Stimulated activated CD8-positive, alpha-beta memory T cell treated with anti-CD3 and anti-CD28 coated beads, Interleukin-12 subunit alpha, Interleukin-12 subunit beta, amount 100 ng/mL, for 24 hours (primary cell): Measurements from ENCODE around the gene ABCC9.

ENCODE experiments used
- DNase-seq: peaks from one replicate; pipeline ENCODE4 v3.0.0-alpha.2; 2020; ENCODE audit errors: extremely low read depth

The ABCC9 gene

DNA sequence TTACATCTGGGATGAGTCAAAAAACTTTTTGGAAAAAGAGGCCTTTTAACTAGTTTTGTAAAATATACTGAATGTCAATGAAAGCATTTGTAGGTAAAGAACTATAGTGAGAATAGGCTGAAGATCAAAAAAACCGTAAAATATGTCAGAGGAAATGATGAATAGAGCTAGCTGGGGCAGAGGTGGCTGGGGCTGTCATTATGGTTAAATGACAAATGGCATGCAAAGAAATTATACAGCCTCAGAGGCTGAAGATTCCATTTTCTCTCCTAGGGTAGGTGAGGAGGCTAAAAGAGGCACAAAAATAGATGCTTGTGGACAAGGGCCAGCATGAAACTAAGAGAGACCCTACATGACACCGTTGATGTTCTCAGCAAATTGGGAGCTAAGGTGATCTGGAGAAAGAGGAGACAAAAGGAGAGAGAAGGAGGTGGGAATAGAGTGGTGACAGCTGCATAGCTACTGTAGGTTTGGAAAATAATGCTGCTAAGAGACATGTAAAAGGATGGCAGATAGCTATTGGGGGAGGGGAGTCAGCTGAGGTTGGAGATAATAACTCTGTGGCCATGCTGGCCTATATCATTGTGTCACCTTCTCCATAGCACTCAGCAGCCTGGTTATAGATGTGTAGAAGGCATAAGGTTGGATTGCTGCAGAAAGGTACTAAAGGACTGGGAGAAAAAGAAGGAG is 63.8 kb downstream of the ABCC9 start:
- DNase-seq, result no peak

GRCh38 chr12:21865846-21866245 is 75.4 kb downstream of the ABCC9 start:
- DNase-seq, result no peak

DNA sequence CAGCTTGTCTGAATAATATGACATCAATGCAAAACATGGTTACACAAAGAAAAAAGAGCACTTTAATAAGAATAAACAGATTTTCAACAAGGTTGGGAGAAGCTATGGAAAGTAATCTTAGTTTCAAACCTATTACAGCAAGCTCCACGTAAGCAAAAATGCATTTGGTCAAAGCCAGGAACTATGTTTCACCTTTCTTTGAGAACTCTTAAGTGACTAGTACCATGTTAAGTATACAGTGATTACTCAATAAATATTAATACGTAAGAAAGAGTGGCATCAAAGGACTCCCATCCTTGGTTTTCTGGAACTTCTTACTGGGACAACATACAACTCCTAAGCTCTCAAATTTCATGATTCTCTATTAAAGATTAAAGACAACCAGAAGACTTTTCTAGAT is 80.7 kb downstream of the ABCC9 start:
- DNase-seq, result no peak

DNA sequence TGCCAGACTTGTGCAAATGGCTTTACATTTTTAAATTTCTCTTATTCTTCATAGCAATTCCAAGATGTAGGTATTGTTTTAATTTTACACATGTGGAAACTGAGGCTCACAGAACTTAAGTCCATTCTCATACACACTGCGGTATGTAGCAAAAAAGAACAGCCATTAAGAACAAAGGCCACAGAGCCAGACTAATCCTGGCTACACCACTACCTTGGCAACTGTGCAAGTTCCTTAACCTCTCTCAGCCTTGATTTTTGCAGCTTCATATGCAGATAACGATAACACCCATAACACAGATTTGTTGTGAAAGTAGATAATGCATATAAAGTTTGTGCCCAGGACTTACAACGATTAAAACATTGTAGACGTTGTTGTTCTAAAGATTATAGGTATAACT is 81.1 kb downstream of the ABCC9 start:
- DNase-seq, result no peak

DNA sequence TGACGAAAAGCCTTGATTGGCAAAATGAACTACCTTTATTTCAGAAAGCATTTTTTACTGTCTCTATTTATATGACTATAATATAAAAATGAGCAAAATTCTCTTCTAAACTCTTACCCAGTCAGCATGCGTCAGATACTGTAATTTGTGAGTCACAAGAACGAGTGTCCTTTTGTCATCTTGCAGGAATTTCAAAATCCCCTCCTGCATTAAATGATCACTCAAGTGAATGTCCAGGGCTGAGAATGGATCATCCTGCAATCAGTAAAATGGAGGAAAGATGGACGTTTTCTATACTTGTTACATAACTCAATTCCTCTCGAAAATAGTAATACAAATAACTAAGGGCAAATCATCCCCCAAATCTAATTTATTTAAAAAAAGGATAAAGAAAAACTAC is 89.0 kb downstream of the ABCC9 start:
- DNase-seq, result no peak

DNA sequence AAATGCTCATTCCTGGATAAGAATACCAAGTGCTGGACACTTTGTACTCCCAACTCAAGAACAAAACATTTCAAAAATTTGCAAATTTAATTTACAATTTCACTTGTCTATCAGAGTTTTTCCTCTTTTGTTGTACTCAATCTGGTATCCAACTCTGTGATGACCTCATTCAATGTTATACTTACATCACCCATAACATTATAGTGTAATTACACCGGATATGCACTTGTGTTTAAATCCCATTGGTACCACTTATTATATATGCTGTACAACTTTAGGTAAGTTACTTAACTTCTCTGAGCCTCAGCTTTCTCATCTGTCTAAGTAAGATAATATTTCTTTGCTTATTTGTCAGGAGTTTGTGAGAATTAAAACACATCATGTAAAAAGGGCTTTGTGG is 90.1 kb downstream of the ABCC9 start:
- DNase-seq, result no peak

- no peak for DNase-seq
These were observed 90.8 kb downstream of the ABCC9 start for GRCh38 chr12:21850419-21850818.

DNA sequence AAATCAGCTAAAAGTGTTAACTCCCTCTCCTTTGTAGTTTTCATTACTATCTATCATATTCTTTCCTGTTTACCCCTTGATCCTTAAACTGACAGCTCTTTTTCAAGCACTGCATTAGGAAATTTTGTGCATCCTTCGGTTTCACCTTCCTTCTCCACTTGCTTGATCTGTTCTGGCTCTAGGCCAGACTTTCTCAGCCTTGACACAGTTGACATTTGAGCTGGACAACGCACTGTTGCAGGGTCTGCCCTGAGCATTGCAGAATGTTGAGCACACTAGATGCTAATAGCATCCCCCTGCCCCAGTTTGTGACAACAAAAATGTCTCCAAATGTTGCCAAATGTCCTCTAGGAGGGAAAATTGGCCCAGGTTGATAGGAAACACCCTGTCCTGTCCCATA is 91.3 kb downstream of the ABCC9 start:
- DNase-seq, result no peak

- DNase-seq, result no peak
These were observed 93.0 kb downstream of the ABCC9 start for GRCh38 chr12:21848192-21848591.

DNA sequence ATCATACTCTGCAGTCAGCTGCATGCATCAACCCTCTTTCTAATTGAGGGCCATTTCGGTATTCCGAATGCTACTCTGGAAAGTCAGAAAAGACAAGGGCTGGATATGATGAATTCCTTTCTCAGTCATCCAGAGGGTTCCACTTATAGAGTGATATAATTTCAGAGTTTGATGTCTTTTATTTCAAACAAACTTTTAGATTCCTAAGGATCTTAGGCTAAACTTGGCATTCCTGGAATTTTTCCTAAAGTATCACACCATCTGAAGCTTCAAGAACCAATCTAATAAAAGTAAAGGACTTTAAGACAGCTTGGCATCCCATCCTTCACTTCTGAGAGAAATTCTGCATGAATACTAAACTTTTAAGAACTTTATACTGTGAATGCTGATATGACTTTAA is 97.4 kb downstream of the ABCC9 start:
- no peak for DNase-seq

- no peak for DNase-seq
These were observed 101.5 kb downstream of the ABCC9 start for GRCh38 chr12:21839776-21840175.

DNA sequence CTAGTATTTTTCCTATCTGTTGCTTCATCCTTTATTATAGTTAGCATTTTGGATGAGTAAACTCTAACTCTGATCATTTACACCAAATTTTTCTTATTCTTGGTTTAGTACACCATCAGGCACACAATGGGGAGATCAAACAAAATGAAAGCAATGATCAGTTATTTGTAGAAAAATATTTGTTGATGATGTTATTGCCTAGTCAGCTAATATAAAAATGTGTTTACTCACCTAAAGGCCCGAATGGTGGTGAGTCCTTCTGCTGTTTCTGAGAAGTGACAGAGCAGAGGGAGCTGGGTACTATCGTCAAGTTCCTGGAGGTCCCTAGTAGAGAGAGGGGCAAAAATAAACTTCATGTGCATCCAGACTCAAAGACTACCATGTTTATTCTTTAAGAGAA is 103.4 kb downstream of the ABCC9 start:
- DNase-seq, result no peak

GRCh38 chr12:21831791-21832344 is 109.4 kb downstream of the ABCC9 start:
- DNase-seq, result no peak

DNA sequence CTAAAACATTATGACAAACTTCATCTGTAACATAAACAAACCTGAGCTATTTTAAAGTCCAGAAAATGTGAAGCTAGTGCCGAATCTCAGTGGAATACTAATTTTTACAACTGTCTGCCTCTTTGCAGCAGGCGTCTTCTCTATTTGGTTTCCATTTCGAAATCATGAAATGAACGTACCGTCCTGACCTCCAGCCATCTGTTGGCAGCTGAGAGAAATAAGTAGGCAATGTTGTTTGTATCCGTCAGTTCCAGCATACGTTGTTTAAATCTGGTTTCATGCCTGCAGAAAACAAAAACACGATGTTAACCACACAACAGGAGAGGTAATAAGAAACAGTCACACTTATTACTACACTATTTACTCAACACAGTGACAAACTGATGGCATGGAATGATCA is 112.4 kb downstream of the ABCC9 start:
- DNase-seq, result no peak

- DNase-seq, result no peak
These were observed 113.0 kb downstream of the ABCC9 start for GRCh38 chr12:21828136-21828775.

- DNase-seq, result no peak
These were observed 114.1 kb downstream of the ABCC9 start for GRCh38 chr12:21827083-21827482.

- DNase-seq, result no peak
These were observed 114.7 kb downstream of the ABCC9 start for GRCh38 chr12:21826618-21826910.

DNA sequence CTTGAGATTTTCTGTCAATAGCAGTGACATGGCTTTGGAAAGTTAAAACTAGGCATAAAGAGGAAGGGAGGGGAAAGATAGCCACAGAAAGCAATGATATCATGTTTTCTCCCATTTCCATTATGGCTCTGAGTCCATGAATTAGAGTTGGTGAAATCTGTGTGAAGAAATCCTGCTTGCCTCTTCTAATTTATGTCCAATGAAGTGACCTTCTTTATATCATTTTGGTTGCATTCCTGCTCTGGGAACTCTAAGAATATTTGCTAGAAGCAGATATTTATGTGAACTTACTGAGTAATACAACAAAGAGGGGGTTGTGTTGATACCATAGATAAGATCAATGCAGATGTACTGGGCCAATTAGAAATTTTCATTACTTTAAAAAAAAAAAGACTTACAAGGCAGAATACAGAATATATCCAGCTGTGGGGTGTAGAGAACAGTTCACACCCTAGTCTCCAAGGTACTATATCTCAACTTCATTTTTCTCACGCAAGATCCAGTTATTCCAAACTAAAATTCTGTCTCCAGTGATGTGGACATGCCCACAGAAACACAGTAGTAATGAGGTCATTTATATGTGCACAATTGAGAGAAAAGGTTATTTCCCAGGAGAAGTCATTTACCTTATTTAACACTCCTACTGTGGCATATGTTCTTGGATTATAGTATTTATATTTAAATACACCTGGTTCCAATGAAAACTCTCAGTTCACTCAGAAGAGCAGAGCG is 115.2 kb downstream of the ABCC9 start:
- DNase-seq, result no peak

GRCh38 chr12:21823581-21823980 is 117.6 kb downstream of the ABCC9 start:
- DNase-seq, result no peak

DNA sequence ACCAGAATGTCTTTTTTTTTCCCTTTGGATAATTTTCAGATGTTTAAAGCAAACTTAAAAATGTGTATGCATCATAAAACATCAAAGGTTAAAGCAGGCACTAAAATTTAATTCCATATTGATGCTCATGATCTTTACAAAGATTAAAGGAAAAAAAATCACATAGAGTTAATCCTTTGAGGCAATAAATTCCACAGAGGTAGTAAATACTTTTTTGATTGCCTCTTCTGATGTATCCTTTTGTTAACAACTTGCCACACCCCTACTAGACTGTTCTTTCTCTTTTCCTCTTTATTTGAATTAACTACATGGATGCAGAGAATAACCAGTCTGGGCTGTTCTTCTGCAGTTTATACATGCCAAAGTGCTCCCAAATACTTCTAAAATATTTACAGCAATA is 121.5 kb downstream of the ABCC9 start:
- no peak for DNase-seq

DNA sequence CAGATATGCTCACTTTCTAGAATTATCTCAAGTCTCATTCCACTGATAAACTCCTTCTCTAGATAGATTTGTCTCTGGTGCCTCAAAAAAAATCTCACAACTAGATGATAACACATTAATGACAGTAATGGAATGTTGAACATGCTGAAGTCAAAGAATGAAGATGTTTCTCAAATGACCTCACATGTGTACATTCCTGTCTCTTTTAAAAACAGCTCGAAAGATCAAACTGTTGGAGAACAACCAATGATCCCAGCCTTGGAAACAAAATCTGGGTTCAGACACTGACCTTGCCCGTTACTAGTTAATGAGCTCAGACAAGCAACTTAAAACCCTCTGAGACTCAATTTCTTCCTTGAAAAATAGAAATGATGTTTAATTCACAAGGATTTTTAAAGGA is 122.0 kb downstream of the ABCC9 start:
- DNase-seq, result no peak

DNA sequence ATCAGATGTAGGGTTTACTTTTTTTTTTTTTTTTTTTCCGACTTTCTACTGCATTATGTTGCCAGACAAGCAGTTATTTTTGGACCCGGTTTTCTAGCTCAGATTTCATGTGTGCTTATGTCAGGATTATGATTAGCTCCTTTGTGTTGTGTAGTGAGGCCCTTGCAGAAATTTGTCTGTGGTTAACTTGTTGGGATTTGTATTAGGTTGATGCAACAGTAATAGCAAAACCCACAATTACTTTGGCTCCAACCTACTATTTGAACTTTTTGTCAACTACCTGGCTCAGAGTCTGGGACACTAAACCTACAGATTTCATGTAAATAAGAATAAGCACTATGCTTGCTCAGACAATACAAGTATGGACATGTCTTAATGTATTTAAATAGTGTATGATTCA is 122.6 kb downstream of the ABCC9 start:
- DNase-seq, result no peak
